Cardiac muscle cell (in vitro differentiated cells and primary cell): Measurements from ENCODE around the gene TNNT1. TPM values are rescaled to one million over a fixed set of nuclear protein-coding genes. Genes with fewer than 3 reads are reported as not detected.
"Not testable (repeated sequence)": the region's sequence is repeated elsewhere in the genome, so short reads cannot be mapped to it uniquely, and the experiment has no call there.

ENCODE experiments used
- DNase-seq, 2 donors: peaks; one replicate each; pipeline versions ENCODE4 v3.0.0 to v3.0.0-alpha.2; 2010 to 2017; ENCODE audit warnings: low read depth in 1 of 2, low spot score in 1 of 2
- H3K27ac ChIP-seq: fragments of 200-600 bp; sonication (generic); 2 replicates; pipeline ENCODE4 v1.5.1; 2016
- H3K27me3 ChIP-seq: fragments of 200-600 bp; sonication (generic); 2 replicates; pipeline ENCODE4 v1.6.0; 2016; ENCODE audit warnings: control low read depth
- H3K36me3 ChIP-seq: fragments of 200-600 bp; sonication (generic); 2 replicates; pipeline ENCODE4 v1.5.1; 2016; ENCODE audit warnings: control low read depth
- H3K4me1 ChIP-seq: fragments of 200-600 bp; sonication (generic); 2 replicates; pipeline ENCODE4 v1.8.1; 2017; ENCODE audit warnings: low read depth, mild to moderate bottlenecking, mixed run types
- H3K4me3 ChIP-seq: fragments of 200-600 bp; sonication (generic); 2 replicates; pipeline ENCODE4 v1.5.1; 2016; ENCODE audit warnings: mild to moderate bottlenecking
- H3K9me3 ChIP-seq: fragments of 200-600 bp; sonication (generic); 2 replicates; pipeline ENCODE4 v1.5.1; 2017; ENCODE audit warnings: low read depth, mild to moderate bottlenecking, control low read depth
- CTCF ChIP-seq: IDR thresholded peaks from 2 replicates; pipeline ENCODE4 v1.5.1; 2012; ENCODE audit warnings: low read depth, mild to moderate bottlenecking, low read length
- polyA plus RNA-seq: library from polyadenylated mRNA; unstranded; fragments of >200 nt; fragmentation: Nextera tagmentation; extraction: Ambion mirVana; gene quantifications from 2 replicates; pipeline ENCODE4 v1.2.1, GENCODE V29; 2016
- total RNA-seq: library from RNA; depleted of rRNA; stranded (reverse); fragments of >200 nt; gene quantifications from 2 replicates; pipeline ENCODE4 v1.2.3, GENCODE V29; 2016

TNNT1 gene
- total and polyA plus RNA-seq, 2 experiments from 2014 or later = 25.0 to 34.7 TPM

GRCh38 chr19:55173186-55173713 is 24.2 kb upstream of the TNNT1 start:
- Histone ChIP-seq H3K27me3 (peaks cover 99% of the 10 kb centered on the region), H3K9me3 (no peaks in the 10 kb centered on the region), H3K4me1 (no peaks in the 10 kb centered on the region), H3K27ac (no peak overlapping the region), H3K36me3 (no peaks in the 10 kb centered on the region), H3K4me3 (peak overlapping the region; percentile 30)
- TF ChIP-seq CTCF = no peak
- no peak for DNase-seq

DNA sequence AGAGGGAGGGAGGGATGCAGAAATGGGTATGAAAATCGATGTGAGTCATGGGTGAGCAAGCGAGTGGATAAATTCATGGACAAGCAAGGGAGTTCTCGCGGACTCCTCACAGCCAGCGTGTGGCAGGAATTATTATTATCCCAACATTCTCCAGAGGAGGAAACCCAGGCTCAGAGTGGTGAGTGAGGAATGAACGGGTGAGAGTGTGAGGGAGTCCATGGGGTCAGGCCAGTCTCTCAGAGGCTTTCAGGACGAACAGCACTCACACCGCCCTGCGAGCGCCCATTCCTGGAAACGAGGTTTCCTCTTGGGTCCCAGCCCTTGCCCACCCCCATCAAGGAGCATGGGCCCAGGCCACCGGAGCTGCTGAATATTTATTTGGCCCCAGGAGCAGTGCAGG is 23.7 kb upstream of the TNNT1 start:
- no peak overlapping the region for H3K27ac ChIP-seq
- H3K36me3 ChIP-seq = no peaks in the 10 kb centered on the region
- DNase-seq = peak in 1 of 2 donors; percentile 52
- H3K4me1 ChIP-seq = no peaks in the 10 kb centered on the region
- no peak overlapping the region for H3K4me3 ChIP-seq
- TF ChIP-seq CTCF = no peak
- no peaks in the 10 kb centered on the region for H3K9me3 ChIP-seq
- H3K27me3 ChIP-seq = peaks cover 94% of the 10 kb centered on the region

DNA sequence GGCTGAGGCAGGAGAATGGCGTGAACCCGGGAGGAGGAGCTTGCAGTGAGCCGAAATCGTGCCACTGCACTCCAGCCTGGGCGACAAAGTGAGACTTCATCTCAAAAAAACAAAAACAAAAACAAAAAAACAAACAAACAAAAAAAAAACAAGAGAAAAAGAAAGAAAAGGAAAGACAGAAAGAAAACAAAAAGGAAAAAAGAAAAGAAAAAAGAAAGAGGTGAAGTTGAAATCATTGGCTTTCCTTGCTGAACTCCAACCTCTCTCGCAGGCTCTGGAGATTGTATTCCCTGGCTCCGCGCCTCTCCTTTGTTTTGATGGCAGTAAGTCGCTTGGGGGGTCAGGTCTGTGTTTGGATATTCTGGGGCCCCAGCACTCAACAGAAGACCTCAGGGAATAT is 23.3 kb upstream of the TNNT1 start:
- not testable (repeated sequence) for DNase-seq, H3K36me3 ChIP-seq, H3K4me1 ChIP-seq, H3K27ac ChIP-seq, H3K9me3 ChIP-seq, H3K4me3 ChIP-seq
- peaks cover 90% of the 10 kb centered on the region for H3K27me3 ChIP-seq

- H3K4me1 ChIP-seq = no peaks in the 10 kb centered on the region
- no peak for TF ChIP-seq CTCF
- H3K27ac ChIP-seq = no peak overlapping the region
- no peak overlapping the region for H3K4me3 ChIP-seq
- H3K36me3 ChIP-seq = no peaks in the 10 kb centered on the region
- no peaks in the 10 kb centered on the region for H3K9me3 ChIP-seq
- peaks cover 81% of the 10 kb centered on the region for H3K27me3 ChIP-seq
- no peak for DNase-seq
Observed at GRCh38 chr19:55171440-55171839, 22.4 kb upstream of the TNNT1 start.

GRCh38 chr19:55169136-55169535 is 20.1 kb upstream of the TNNT1 start:
- no peak overlapping the region for H3K4me3 ChIP-seq
- peaks cover 58% of the 10 kb centered on the region for H3K27me3 ChIP-seq
- H3K27ac ChIP-seq = no peak overlapping the region
- TF ChIP-seq CTCF = no peak
- no peak for DNase-seq
- no peaks in the 10 kb centered on the region for H3K36me3 ChIP-seq
- no peaks in the 10 kb centered on the region for H3K4me1 ChIP-seq
- H3K9me3 ChIP-seq = no peaks in the 10 kb centered on the region

DNA sequence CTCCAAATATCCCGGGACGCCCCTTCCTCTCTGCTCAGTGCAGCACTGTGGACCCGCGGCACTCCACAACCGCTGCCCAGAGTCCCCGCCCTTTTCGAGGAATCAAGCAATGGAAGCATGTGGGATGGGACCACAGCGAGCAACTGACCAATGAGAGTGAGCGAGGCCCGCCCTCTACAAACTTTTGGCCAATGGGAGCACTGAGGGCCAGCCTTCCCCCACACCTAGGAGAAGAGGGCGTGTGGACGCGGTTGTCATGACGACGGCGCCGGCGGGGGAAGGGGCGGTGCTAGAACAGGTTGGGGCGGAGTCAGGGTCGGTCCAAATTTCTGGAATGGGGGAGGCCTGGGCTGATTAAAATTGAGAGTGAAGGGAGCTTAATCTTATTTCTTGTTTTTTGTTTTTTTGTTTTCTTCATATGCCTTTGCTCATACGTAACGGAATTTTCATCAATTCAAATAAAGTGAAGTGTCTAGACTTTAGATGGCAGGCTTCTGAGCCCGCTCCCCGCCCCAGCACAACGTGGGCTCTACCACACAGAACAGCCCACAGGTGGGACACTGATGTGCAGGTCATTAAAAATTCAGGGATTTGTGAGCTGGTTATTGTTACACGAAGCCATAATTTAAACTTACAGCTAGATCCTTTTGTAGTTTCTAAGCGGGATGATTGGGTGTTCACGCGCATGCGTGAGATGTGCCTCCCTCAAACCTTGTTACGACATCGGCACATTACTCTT is 17.7 kb upstream of the TNNT1 start, which contains the start of gene DNAAF3:
TSS of gene DNAAF3 (minus strand) at position 84 of the 739 bp plus-strand sequence. CDS start 200 bp downstream, outside the sequence.
- Histone ChIP-seq H3K36me3 (no peaks in the 10 kb centered on the region), H3K27ac (peak within 1 kb of the TSS; percentile 17), H3K27me3 (peaks cover 45% of the 10 kb centered on the region), H3K9me3 (no peaks in the 10 kb centered on the region), H3K4me3 (peak within 1 kb of the TSS; percentile 41), H3K4me1 (no peaks in the 10 kb centered on the region)
- TF ChIP-seq CTCF = no peak
- DNase-seq = peak; percentile 98
